T-cell (primary cell): ENCODE measurements around the gene PTCH1. TPM values are rescaled to one million over a fixed set of nuclear protein-coding genes. Genes with fewer than 3 reads are reported as not detected.

ENCODE experiments used
- total RNA-seq, 35 experiments: library from RNA in 6 of 35; stranded (reverse) in 6 of 35; fragments of 120-200 nt in 1 of 35; gene quantifications; one replicate each; pipeline versions ENCODE4 v1.2.1 to v1.2.4 and lab custom pipeline; 2013 to 2026

Gene PTCH1
- total RNA-seq, 5 donors from 2014 or later (not counting 1 experiment from before 2014, with no cell fraction given): 23.4 to 35.5 (median 29.2) TPM

Other genes starting within 250 kb of the PTCH1 start
- gene FANCC, start 199.3 kb downstream of the PTCH1 start, total RNA-seq: 10 to 100 TPM in 1 of 5 donors, 1 to 10 TPM in 4; 4.2 to 11.6 (median 4.8) TPM